A172 (cell line): ENCODE results near the gene TNFRSF13B. TPM values are rescaled to one million over a fixed set of nuclear protein-coding genes. Genes with fewer than 3 reads are reported as not detected.
A peak's percentile ranks its signal among the peaks of the same experiment; 100 is the strongest.
"Not testable (repeated sequence)": the region's sequence is repeated elsewhere in the genome, so short reads cannot be mapped to it uniquely, and the experiment has no call there.

ENCODE experiments used
- DNase-seq: peaks from one replicate; pipeline ENCODE4 v3.0.0-alpha.2; 2015; ENCODE audit warnings: low spot score
- total RNA-seq: library from RNA; depleted of rRNA; stranded (reverse); fragments of >200 nt; shearing (Covaris generic); gene quantifications from 2 replicates; pipeline ENCODE4 v1.2.3, GENCODE V29; 2014

Gene TNFRSF13B
- total RNA-seq, 1 experiment from 2014 or later = not detected

DNA sequence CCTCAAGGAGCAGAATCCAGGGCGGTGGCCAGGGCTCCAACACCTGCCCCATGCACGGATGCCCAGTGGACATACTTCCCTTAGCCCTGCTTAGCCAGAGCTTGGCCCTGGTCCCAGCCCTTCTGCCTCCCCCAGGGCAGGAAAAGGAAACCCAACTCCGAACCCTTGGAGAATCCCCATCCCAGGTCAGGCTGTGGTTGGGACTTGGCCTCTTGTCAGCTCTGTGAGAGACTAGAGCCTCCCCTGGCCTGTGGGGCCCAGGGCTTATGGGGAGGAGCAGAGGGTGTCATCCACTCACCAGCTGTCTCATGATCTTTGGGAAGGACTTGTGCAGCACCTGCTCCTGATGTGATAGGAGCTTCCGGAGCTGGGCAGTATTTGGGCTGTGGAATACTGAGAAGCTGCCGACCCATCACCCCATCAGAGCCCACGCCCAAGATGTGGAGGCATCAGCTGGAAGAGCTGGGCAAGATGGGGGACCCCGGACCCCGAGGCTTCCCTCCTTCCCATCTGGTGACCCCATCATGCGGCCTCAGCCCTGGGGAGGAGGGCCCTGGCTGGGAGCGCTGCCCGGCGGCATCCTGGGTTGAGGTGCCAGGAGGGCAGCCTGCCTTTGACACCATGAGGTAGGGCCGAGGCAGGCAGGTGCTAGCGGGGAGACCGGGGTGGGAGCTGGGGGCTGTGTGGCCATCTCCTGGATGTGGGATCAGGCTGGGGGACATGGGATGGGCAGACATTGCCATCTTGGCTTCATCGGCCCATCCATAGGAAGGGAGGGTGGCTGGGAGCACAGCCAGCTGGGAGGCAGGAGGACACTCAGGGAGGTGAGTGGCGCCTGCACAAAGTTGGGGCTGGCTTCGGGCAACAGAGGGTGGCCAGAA is 45.1 kb downstream of the TNFRSF13B start:
- DNase-seq = peak; percentile 41

DNA sequence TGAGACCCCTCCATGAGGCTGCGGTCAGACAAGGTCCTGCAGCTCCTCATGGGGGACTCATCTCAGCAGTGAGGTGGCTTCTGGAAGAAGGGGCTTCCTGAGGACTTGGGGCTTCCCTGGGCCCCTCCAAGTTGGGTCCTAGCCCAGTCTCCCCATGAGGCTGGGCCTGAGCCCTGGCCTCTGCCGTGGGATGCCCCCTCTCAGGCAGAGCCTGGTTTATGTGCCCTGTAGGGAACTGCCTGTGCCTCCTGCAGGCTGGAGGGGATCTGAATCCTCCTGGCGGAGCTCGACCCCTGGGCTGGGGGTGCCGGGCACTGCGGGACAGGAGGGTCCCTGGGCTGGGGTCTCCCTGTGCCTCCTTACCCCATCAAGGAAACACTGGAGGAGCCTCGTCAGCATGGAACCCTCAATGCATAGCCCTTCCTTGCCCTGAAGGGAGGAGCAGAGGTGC is 45.8 kb downstream of the TNFRSF13B start:
- no peak for DNase-seq

DNA sequence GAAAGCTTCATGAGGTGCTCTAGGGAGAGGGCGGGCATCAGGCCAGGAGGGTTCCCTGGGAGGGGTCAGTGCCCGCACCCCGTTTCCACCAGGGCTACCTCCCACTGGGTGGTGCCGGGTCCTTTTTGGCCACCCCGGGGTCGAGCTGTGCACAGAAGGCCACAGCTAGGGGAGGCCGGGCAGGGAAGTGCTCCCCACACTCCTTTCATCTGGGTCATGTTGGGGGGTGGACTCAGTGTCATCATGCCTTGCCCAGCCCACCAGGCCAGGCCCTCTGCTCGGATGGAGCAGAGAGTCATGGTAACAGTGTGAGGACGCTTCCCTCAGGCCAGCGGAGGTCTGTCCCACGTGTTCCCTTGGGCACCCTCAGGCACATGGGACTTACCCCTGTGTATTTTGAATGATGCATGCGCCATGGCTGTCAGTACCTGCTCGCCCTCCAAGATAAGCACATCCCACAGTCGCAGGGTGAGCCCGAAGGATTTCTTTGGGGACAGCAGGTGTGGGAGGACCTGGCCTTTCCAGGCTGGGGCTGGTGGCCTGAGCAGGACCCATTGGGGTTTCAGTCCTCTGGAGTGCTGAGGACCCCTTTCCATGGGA is 46.4 kb downstream of the TNFRSF13B start:
- no peak for DNase-seq

DNA sequence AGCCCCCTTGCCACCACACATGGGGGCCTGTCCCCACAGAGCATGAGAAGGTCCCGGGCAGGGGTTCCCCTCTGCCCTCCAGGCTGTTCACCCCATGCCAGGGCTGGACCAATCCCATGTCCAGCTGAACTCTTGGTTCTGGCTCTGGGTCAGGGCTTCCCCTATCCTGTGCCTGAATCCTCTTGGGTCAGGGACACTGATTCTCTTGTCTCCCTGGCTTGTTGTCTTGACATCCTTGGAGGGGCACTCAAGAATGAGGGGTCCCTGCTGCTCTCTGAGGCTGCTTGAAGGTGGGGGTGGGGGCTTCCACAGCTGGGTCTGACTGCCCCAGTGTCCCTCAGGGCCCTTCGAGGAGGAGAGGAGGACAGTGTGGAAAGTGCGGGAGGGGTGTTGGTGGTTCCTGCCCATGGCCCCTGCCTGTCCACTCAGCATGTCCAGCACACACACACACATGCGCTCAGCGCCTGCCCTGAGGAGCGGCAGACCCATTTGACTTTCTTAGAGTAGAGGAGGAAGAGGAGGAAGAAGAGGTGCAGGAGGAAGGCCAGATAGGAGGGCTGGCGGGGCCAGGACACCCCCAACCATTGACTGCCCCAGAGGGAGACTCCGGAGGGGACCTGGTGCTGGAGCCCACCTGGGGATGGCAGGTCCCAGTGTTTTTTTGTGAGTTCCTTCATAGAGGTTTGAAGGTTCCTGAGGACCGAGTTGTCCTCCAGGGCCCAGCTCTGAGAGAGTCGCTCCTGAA is 47.0 kb downstream of the TNFRSF13B start:
- DNase-seq = no peak

DNA sequence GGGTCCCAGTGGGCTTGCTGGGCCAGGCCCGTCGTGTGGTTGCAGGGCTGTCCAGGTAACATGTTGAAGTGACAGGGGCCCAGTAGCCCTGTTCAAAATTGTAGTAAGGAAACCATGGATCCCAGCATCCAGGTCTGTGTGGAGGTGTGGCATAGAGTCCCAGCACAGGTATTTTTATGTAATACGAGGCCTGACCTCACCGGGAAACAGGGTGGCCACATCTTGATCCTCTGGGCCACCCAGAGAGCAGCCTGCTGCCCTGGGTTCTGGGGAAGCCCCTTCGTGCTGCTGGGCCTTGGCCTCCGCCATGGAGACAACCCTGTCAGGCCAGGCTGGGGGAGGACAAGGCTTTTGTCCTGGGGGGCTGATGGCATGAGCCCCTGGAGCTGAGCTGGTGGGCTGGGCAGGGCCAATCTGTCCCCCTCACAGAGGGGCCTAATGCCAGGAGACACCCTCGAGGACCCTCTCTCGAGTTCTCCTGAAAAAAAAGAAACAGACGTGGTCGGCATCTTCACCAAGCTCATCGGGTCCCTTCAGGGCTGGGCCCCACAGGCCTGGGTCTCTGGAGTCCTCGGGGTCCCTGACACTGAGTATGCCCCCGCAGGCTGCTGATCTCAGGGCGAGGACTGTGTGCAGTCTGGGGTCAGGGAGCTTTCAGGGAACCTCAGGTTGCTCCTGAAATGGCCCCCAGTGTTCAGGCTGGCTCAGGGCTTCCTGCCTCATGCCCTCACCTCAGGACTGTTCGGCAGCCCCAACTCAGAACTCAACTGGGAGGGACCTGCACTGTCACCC is 47.8 kb downstream of the TNFRSF13B start:
- DNase-seq = no peak

DNA sequence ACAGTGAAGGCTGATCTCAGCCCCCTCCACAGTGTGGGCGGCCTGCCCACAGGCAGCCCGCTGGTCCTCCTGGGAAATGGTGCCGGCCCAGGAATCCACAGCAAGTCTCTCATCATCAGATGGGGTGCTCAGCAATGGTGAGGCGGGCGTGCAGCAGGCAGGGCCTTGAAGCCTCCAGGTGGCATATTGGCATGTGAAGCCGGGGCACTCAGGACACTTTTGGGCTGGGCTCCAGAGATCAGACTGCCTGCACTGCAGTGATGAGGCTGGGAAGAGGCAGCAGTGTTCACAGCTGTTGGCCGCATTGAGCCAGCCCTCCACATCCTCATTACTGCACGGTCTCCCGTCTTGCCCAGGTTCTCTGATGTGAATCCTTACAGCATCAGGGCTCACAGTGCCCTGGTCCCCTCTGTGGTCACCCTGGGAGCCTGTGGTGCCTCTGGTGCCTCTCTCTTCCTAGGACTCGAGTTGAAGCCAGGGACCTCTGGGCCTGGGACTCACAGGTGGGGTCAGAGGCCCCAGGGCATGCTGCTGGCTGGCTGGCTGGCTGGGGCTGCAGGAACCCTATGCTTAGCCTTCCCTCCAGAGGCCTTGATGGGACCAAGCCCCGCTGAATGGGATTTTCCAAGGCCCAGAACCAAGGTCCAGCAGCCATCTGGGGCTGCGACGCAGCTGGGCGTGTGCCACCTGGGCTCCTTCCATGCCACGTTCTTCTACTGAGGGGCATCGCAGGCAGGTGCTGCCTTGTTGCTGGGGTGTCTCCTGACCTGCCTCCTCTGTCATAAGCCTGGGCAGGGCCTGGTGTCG is 48.6 kb downstream of the TNFRSF13B start:
- no peak for DNase-seq

DNA sequence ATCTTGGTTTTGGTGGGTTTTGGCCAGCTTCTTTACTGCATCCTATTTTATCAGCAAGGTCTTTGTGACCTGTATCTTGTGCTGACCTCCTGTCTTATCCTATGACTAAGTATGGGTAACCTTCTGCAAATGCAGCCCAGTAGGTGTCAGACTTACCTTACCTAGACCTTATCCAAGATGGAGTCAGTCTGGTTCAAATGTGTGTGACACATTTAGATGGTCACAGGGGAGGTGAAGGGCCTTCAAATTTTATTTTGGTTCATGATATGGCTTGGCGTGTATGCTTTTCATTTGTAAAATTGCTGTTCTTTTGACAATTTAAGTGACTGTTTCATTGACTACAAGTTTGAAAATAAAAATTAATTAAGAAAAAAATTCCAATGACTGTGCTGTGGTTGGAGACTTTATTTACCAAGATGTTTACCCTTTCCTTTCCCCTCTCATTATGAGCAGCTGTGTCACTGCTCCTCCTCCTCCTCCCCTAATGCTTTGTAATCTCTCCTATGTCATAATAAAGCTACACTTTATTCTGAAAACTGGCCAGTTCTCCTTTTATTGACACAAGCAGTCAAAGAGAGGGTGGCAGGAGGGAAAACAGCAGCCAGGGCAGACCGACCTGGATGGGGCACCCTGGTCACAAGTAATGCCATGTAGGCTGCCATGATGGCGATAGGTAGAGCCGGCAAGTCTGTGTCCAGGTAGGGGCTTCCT is 49.4 kb downstream of the TNFRSF13B start:
- no peak for DNase-seq

DNA sequence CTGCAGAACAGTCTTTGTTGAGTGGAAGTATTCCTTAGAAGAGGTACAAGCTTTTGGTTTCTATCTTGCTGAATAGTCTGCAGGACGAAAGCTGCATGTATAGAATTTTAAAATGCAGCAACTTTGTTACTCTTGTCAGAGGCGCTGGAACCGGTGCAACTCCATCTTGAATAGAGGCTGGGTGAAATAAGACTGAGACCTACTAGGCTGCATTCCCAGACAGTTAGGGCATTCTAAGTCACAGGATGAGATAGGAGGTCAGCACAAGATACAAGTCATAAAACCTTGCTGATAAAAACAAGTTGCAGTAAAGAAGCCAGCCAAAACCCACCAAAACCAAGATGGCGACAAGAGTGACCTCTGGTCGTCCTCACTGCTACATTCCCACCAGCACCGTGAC is 50.5 kb downstream of the TNFRSF13B start:
- not testable (repeated sequence) for DNase-seq

DNA sequence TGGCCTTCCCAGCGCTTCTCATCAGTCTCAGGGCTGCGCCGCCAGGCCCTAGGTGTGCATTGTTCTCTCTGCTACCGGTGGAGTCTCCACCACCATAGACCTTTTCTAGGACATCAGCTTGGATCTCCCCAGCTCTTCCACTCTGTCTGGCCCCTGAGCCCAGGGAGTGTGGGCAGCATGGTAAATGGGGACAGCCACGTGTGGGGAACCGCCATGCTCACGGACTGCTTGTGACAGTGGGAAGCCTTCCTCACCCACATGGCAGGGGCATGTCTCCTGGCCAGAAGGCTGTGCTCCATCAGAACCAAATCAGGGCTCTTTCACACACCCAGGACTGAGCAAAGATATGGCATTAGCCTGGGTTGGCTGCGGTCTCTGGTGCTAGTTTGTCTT is 51.3 kb downstream of the TNFRSF13B start:
- DNase-seq = no peak

DNA sequence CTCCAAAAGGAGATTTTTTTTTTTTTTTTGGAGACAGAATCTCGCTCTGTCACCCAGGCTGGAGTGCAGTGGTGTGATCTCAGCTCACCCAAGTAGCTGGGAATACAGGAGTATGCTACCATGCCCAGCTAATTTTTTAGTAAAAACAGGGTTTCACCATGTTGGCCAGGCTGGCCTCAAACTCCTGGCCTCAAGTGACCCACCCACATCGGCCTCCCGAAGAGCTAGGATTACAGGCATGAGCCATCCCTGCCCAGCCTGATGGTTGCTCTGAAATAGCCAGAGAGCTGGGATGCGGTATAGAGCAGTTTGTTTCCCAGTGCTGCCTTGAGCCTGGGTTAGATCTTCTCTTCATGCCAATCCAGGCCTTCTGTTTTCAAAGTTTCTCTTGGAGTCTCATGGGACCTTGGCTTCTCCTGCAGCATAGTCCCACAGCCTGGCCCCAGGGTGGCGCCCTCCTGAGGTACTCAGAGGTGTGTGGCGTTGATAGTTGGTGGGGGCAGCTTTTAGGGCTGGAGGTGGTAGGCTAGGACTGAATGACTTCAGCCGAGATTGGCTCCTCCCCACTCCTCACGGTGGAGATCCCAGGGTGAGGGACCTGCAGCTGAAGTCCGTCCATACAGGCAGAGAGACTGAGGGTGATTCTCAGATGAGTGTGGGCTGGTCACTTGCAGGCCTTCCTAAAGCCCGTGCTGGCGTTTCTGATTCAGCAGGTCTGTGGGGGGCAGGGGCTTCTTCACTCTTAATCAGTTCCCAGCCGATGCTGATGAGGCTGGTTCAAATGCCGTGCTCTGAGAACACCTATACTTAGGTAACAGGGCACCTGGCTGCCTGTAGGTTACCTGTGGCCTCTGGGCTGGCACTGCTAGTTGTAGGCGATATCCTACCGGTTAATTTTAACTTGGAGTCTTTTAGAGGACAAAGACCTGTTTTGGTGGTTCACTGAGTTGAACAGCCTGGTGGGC is 52.0 kb downstream of the TNFRSF13B start:
- no peak for DNase-seq

DNA sequence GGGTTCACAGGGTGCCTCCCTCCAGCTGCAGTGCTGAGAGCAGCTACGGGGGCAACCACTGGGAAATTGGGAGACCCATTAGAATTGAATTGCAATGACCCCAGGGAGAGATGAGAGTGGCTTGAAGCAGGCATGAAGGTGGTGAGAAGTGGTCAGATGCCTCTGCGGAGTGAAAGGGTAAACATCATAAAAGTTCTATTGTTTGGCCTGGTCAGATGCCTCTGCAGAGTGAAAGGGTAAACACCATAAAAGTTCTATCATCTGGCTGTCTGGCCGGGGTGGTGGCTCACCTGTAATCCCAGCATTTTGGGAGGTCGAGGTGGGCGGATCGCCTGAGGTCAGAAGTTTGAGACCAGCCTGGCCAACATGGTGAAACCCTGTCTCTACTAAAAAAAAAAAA is 53.5 kb downstream of the TNFRSF13B start:
- no peak for DNase-seq

DNA sequence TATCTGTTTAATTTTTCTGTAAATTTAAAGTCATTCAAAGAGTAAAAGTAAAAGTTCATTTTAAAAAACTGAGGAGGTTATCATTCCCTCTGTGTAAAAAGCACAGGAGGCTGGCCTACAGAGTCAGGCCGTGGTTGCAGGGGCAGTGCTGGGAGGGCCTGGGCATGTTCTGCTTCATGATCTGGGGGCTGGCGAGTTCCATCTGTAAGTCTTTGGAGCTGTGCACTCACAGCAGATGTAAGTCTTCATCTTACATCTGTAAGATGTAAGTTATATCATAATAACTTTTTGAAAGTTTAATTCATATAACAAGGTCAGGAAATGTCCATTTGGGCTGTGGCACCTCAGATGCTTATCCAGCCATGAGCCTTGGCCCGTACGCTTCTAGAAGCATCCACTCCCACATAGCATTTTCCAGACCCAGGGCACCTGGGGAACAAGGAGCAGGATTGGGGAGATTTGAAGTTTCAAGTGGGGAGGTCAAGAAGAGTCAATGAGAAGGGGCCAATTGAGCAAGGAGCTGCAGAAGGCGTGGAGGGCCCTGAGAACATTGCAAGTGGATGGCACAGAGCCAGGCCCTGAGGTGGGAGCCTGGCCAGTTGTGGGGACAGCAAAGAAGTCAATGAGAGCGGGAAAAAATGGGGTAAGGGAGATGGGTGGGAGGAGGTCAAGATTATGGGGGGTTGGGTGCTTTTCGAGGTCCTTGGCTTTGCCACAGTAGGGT is 54.1 kb downstream of the TNFRSF13B start:
- no peak for DNase-seq

DNA sequence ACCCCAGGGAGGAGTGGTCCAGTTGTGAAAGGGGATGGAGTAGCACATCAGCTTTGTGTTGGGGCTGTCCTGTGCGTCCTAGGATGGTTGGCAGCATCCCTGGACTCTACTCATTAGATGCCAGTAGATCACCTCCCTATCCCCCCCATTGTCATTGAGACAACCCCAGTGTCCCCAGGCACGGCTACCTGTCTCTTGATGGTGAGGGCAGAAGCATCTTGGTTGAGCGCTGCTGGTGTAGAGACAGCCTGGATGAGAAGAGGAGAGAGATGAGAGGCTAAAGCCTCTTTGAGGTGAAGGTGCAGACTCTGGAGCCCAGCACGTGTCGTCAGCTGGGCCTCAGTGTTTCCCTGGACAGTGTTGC is 55.4 kb downstream of the TNFRSF13B start:
- no peak for DNase-seq

DNA sequence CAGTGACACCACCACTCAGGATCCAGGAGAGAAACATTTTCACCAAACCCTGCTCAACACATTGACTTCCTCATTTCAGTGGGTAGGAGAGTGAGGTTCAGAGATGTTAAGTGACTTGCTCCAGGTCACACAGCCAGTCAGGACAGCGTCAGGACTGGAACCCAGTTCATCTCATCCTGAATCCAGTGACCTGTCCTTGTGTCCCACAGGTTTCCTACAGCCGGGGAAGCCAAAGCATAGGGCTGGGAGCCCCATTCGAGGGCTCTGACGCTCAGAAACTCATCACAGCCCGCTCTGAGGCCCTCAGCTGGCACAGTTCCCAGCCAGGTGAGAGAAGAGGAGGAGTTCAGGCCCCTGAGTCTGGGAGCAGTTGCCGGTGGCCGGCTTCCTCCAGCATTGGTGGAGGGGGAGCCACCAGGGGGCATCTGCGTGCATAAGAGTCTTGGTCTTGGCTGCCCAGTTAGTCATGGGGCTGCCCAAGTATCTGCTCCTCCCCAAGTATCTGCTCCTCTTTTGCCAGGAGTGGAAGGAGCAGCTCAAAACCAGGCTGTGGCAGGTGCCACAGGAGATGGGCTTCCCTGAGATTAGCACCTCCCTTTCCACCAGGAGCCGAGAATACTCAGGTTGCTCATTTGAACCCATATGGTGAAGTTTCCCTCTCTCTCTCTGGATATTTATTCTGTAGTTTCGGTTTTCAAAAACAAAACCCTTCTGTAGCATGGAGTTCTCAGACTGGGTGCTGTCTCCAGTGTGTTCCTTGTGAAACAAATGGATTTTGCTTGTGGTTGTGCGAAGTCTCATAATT is 56.0 kb downstream of the TNFRSF13B start:
- DNase-seq = peak; percentile 63

DNA sequence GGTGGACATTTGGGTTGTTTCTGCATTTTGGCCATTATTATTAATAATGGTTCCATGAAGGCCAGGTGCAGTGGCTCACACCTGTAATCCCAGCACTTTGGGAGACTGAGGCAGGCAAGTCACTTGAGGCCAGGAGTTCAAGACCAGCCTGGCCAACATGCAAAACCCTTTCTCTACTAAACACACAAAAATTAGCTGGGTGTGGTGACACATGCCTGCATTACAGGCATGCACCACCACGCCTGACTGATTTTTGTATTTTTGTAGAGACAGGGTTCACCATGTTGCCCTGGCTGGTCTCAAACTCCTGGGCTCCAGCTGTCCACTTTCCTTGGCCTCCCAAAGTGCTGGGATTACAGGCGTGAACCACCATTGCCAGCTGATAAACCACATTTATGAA is 58.5 kb downstream of the TNFRSF13B start:
- DNase-seq = no peak

DNA sequence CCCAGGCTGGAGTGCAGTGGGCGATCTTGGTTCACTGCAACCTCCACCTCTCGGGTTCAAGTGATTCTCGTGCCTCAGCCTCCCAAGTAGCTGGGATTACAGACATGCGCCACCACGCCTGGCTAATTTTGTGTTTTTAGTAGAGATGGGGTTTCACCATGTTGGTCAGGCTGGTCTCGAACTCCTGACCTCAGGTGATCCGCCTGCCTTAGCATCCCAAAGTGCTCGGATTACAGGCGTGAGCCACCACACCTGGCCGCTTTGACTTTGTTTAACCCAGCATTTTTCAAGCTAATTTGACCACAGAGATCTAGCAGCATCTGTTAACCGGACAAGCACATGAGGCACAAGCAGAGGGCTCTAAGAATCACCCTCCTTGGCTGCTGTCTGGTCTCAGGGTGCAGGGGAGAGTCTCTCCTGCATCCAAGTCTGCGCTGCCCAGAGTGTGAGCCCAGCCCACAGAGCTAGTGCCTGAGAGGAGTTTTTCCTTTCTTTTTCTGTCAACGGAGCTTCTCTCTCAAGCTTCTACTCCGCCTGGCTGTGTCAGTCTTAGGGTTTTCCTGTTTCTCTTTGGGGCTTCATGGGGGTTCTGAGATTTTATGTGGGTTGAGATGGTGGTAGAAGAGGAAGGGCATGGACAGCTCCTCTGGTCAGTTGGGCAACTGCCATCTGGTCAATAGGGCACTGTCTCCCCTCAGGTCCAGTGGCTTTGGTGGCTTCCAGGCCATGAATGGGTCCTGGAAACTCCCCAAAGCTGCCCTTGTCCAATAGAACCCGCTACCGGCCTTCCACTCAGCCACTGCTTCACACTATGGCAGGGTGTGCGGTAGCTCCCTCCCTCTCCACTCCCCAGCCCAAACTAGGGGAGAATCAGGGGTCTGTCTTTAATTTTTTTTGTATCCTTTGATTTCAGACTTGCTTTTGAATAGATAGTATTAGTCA is 59.6 kb downstream of the TNFRSF13B start:
- DNase-seq = no peak
